Measurements from ENCODE around the gene SLC9A7.

The SLC9A7 gene

DNA sequence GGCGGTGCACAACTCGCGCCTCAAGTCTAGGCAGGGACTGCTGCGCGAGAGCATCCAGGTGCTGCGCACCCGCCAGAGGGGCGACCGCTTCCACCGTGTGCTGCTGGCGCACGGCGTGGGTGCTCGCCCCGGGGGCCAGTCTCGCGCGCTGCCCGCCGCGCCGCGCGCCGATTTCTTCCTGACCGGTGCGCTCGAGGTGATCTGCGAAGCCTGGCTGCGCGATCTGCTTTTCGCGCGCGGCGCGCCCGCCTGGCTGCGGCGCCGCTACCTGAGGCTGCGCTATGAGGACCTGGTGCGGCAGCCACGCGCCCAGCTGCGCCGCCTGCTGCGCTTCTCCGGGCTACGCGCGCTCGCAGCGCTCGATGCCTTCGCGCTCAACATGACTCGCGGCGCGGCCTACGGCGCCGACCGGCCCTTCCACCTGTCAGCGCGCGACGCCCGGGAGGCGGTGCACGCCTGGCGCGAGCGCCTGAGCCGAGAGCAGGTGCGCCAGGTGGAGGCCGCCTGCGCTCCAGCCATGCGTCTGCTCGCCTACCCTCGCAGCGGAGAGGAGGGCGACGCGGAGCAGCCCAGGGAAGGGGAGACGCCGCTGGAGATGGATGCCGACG, 184.0 kb downstream of the SLC9A7 start:
- Histone ChIP-seq H3K4me3 (ENCODE audit: low read depth, low read length) (peak overlapping the region; percentile 66), H3K36me3 (ENCODE audit: control insufficient read depth, insufficient read depth, low read length) (peaks cover 2% of the 10 kb centered on the region), H3K9me3 (ENCODE audit: control insufficient read depth, insufficient read depth, low read length) (no peaks in the 10 kb centered on the region), H3K27me3 (ENCODE audit: control insufficient read depth, insufficient read depth, low read length) (no peaks in the 10 kb centered on the region), H3K4me1 (ENCODE audit: control insufficient read depth, insufficient read depth, low read length) (peaks cover 4% of the 10 kb centered on the region), H3K9ac (ENCODE audit: low read depth, low read length) (peak overlapping the region; percentile 8)

GRCh38 chrX:46573892-46574773, 184.8 kb downstream of the SLC9A7 start:
- Histone ChIP-seq H3K4me1 (ENCODE audit: control insufficient read depth, insufficient read depth, low read length) (peaks cover 4% of the 10 kb centered on the region), H3K9me3 (ENCODE audit: control insufficient read depth, insufficient read depth, low read length) (no peaks in the 10 kb centered on the region), H3K4me3 (ENCODE audit: low read depth, low read length) (peak overlapping the region; percentile 66)

GRCh38 chrX:46573331-46573891, 185.5 kb downstream of the SLC9A7 start, which contains the start of gene CHST7:
Gene CHST7 (plus strand): TSS chrX:46573765. CDS start chrX:46573932, 167 bp downstream.
- H3K36me3 ChIP-seq (ENCODE audit: control insufficient read depth, insufficient read depth, low read length): peaks cover 2% of the 10 kb centered on the region
- H3K9ac ChIP-seq (ENCODE audit: low read depth, low read length): peak within 1 kb of the TSS; percentile 8
- H3K4me1 ChIP-seq (ENCODE audit: control insufficient read depth, insufficient read depth, low read length): peaks cover 4% of the 10 kb centered on the region
- no peaks in the 10 kb centered on the region for H3K27me3 ChIP-seq (ENCODE audit: control insufficient read depth, insufficient read depth, low read length)
- H3K9me3 ChIP-seq (ENCODE audit: control insufficient read depth, insufficient read depth, low read length): no peaks in the 10 kb centered on the region
- H3K4me3 ChIP-seq (ENCODE audit: low read depth, low read length): peak within 1 kb of the TSS; percentile 66

More at GRCh38 chrX:46573892-46574773, 184.8 kb downstream of the SLC9A7 start:
- Histone ChIP-seq H3K27me3 (ENCODE audit: control insufficient read depth, insufficient read depth, low read length) (no peaks in the 10 kb centered on the region), H3K9ac (ENCODE audit: low read depth, low read length) (peak overlapping the region; percentile 8), H3K36me3 (ENCODE audit: control insufficient read depth, insufficient read depth, low read length) (peaks cover 2% of the 10 kb centered on the region)

GRCh38 chrX:46572340-46572936, 186.5 kb downstream of the SLC9A7 start:
- Histone ChIP-seq H3K9me3 (ENCODE audit: control insufficient read depth, insufficient read depth, low read length) (no peaks in the 10 kb centered on the region), H3K4me3 (ENCODE audit: low read depth, low read length) (no peak overlapping the region), H3K27me3 (ENCODE audit: control insufficient read depth, insufficient read depth, low read length) (no peaks in the 10 kb centered on the region), H3K9ac (ENCODE audit: low read depth, low read length) (no peak overlapping the region), H3K4me1 (ENCODE audit: control insufficient read depth, insufficient read depth, low read length) (peaks cover 4% of the 10 kb centered on the region), H3K36me3 (ENCODE audit: control insufficient read depth, insufficient read depth, low read length) (no peaks in the 10 kb centered on the region)

DNA sequence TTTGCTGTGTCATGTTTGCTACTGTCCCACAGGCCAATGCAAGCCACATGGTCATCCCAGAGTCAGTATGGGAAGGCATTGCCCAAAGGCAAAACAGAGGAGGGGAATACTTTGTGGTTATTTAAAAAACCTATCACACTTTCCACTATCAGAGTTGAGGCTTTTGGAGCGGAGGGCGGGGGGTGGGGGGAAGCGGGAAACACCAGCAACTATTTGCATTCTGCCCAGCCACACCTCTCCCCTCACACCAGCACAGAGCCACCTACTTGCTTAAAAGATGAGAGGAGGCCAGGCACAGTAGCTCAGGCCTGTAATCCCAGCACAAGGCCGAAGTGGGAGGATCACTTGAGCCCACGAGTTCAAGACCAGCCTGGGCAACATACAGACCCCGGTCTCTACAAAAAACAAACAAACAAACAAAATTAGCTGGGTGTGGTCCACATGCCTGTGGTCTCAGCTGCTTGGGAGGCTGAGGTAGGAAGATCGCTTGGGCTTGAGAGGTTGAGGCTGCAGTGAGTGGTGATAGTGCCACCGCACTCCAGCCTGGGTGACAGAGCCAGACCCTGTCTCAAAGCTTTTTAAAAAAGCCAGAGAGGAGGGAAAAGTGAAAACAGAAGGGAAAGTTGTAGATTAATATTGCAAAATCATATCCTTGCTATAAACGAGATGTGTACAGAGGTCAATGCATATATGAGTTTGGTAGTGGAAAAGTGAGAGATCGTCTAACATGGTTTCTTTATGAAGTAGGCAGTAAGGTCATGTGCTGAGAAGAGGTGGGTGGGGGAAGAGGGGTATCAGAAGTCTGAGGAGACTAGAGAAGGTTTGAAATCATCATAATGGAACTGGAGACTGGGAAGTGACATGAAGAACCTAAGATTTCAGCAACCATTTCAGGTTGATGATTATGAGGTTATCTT, 187.2 kb downstream of the SLC9A7 start:
- no peak overlapping the region for H3K9ac ChIP-seq (ENCODE audit: low read depth, low read length)
- H3K4me1 ChIP-seq (ENCODE audit: control insufficient read depth, insufficient read depth, low read length): peaks cover 4% of the 10 kb centered on the region
- H3K27me3 ChIP-seq (ENCODE audit: control insufficient read depth, insufficient read depth, low read length): no peaks in the 10 kb centered on the region
- H3K4me3 ChIP-seq (ENCODE audit: low read depth, low read length): no peak overlapping the region
- H3K36me3 ChIP-seq (ENCODE audit: control insufficient read depth, insufficient read depth, low read length): no peaks in the 10 kb centered on the region
- H3K9me3 ChIP-seq (ENCODE audit: control insufficient read depth, insufficient read depth, low read length): no peaks in the 10 kb centered on the region

- Histone ChIP-seq H3K27me3 (ENCODE audit: control insufficient read depth, insufficient read depth, low read length) (no peaks in the 10 kb centered on the region), H3K4me1 (ENCODE audit: control insufficient read depth, insufficient read depth, low read length) (peaks cover 4% of the 10 kb centered on the region), H3K9ac (ENCODE audit: low read depth, low read length) (no peak overlapping the region), H3K4me3 (ENCODE audit: low read depth, low read length) (no peak overlapping the region), H3K9me3 (ENCODE audit: control insufficient read depth, insufficient read depth, low read length) (no peaks in the 10 kb centered on the region), H3K36me3 (ENCODE audit: control insufficient read depth, insufficient read depth, low read length) (no peaks in the 10 kb centered on the region)
Measured at GRCh38 chrX:46569621-46570020, 189.3 kb downstream of the SLC9A7 start.

- Histone ChIP-seq H3K4me1 (ENCODE audit: control insufficient read depth, insufficient read depth, low read length) (peaks cover 4% of the 10 kb centered on the region), H3K4me3 (ENCODE audit: low read depth, low read length) (no peak overlapping the region), H3K9me3 (ENCODE audit: control insufficient read depth, insufficient read depth, low read length) (no peaks in the 10 kb centered on the region), H3K9ac (ENCODE audit: low read depth, low read length) (no peak overlapping the region), H3K36me3 (ENCODE audit: control insufficient read depth, insufficient read depth, low read length) (no peaks in the 10 kb centered on the region), H3K27me3 (ENCODE audit: control insufficient read depth, insufficient read depth, low read length) (no peaks in the 10 kb centered on the region)
Measured at GRCh38 chrX:46567388-46567787, 191.5 kb downstream of the SLC9A7 start.

GRCh38 chrX:46561824-46562657, 196.9 kb downstream of the SLC9A7 start:
- Histone ChIP-seq H3K9me3 (ENCODE audit: control insufficient read depth, insufficient read depth, low read length) (peaks cover 3% of the 10 kb centered on the region), H3K4me3 (ENCODE audit: low read depth, low read length) (no peak overlapping the region), H3K4me1 (ENCODE audit: control insufficient read depth, insufficient read depth, low read length) (no peaks in the 10 kb centered on the region), H3K27me3 (ENCODE audit: control insufficient read depth, insufficient read depth, low read length) (no peaks in the 10 kb centered on the region), H3K36me3 (ENCODE audit: control insufficient read depth, insufficient read depth, low read length) (no peaks in the 10 kb centered on the region), H3K9ac (ENCODE audit: low read depth, low read length) (no peak overlapping the region)

GRCh38 chrX:46559062-46559461, 199.9 kb downstream of the SLC9A7 start:
- H3K9me3 ChIP-seq (ENCODE audit: control insufficient read depth, insufficient read depth, low read length): peaks cover 3% of the 10 kb centered on the region

GRCh38 chrX:46554942-46555341, 204.0 kb downstream of the SLC9A7 start:
- Histone ChIP-seq H3K27me3 (ENCODE audit: control insufficient read depth, insufficient read depth, low read length) (no peaks in the 10 kb centered on the region), H3K9ac (ENCODE audit: low read depth, low read length) (no peak overlapping the region), H3K4me3 (ENCODE audit: low read depth, low read length) (no peak overlapping the region), H3K4me1 (ENCODE audit: control insufficient read depth, insufficient read depth, low read length) (peaks cover 5% of the 10 kb centered on the region), H3K9me3 (ENCODE audit: control insufficient read depth, insufficient read depth, low read length) (no peaks in the 10 kb centered on the region), H3K36me3 (ENCODE audit: control insufficient read depth, insufficient read depth, low read length) (no peaks in the 10 kb centered on the region)

More at GRCh38 chrX:46559062-46559461, 199.9 kb downstream of the SLC9A7 start:
- Histone ChIP-seq H3K9ac (ENCODE audit: low read depth, low read length) (no peak overlapping the region), H3K36me3 (ENCODE audit: control insufficient read depth, insufficient read depth, low read length) (no peaks in the 10 kb centered on the region), H3K4me1 (ENCODE audit: control insufficient read depth, insufficient read depth, low read length) (no peaks in the 10 kb centered on the region), H3K4me3 (ENCODE audit: low read depth, low read length) (no peak overlapping the region), H3K27me3 (ENCODE audit: control insufficient read depth, insufficient read depth, low read length) (no peaks in the 10 kb centered on the region)

Measured in iPS-15b (cell line).